ENCODE data around the gene RASAL1. TPM values are rescaled to one million over a fixed set of nuclear protein-coding genes. Genes with fewer than 3 reads are reported as not detected.

The RASAL1 gene
- total RNA-seq, 4 donors from 2014 or later, result 0.85 to 4.4 (median 3.9) TPM

DNA sequence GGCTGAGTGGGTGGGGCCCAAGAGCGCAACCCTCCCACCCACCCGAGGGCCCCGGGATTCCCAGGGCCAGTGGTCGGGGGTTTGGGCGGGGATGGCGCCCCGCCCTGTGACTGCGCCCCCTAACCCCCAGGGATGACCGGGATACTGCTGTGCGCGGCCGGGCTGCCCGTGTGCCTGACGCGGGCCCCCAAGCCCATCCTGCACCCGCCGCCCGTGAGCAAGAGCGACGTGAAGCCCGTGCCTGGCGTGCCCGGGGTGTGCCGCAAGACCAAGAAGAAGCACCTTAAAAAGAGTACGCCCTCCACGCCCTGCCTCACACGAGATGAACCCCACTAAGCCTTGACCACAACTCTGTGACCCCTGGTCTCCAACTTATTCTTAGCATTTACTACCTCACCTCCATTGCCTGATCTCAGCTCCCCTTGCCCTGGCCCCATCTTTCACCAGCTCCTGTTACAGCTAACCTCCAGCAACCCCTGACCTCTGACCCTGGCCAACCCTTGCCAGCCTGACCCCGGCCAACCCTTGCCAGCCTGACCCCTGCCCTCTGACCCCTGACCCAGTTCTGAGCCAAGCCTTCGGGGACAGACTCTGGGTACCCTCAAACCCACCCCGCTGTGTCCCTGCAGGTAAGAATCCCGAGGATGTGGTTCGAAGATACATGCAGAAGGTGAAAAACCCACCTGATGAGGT is 42.0 kb downstream of the RASAL1 start:
- H3K9me3 ChIP-seq, result no peaks in the 10 kb centered on the region
- no peak for DNase-seq
- H3K27ac ChIP-seq, result peak overlapping the region in 1 of 4 donors; percentile 44
- no peak overlapping the region for H3K4me3 ChIP-seq
- no peaks in the 10 kb centered on the region for H3K27me3 ChIP-seq
- no peak for TF ChIP-seq POLR2A (IDR thresholded peaks at IDR 0.05)
- TF ChIP-seq, protein P1, sequence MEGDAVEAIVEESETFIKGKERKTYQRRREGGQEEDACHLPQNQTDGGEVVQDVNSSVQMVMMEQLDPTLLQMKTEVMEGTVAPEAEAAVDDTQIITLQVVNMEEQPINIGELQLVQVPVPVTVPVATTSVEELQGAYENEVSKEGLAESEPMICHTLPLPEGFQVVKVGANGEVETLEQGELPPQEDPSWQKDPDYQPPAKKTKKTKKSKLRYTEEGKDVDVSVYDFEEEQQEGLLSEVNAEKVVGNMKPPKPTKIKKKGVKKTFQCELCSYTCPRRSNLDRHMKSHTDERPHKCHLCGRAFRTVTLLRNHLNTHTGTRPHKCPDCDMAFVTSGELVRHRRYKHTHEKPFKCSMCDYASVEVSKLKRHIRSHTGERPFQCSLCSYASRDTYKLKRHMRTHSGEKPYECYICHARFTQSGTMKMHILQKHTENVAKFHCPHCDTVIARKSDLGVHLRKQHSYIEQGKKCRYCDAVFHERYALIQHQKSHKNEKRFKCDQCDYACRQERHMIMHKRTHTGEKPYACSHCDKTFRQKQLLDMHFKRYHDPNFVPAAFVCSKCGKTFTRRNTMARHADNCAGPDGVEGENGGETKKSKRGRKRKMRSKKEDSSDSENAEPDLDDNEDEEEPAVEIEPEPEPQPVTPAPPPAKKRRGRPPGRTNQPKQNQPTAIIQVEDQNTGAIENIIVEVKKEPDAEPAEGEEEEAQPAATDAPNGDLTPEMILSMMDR (IDR thresholded peaks at IDR 0.05), result no peak
- H3K36me3 ChIP-seq, result no peaks in the 10 kb centered on the region
- H3K4me1 ChIP-seq, result peaks cover 0 to 27% (median 7%) of the 10 kb centered on the region in 4 donors

DNA sequence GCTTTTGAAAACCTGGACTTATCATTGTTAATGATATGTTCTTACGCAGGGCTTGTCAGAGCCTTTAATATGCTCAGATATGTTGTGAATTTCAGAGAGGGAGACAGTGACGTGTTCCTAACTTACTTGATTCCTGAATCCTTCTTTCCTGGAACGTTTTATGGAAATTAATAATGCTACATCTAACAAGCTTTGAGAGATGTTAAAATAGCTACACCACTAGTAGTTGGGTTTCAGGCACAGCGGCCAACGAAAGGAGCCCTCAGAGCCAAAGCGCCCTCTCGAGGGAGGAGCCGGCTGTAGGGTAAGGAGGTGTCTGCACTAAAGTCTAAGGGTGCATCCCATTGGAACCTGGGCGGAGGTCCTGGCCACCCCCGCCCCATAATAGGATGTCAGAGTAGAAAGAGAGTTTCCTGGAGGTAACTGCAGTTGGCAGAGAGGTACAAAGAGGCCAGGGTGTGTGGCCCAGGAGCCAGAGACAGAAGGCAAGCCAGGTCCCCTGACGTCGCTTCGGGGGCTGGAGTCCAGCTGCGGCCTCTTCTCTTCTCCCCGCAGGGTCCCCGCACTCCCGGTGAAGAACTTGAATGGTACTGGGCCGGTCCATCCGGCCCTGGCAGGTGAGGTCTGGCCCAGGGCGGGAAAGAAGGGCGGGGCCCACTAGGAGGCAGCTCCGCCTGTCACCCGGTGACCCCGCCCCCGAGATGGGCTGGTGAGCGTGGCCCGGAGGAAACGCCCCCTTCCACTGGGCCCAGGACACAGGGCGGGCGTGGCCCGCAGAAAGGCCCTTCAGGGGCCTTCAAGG is 42.8 kb downstream of the RASAL1 start:
- DNase-seq, result peak; percentile 66 to 77 (median 72)
- no peaks in the 10 kb centered on the region for H3K27me3 ChIP-seq
- H3K36me3 ChIP-seq, result no peaks in the 10 kb centered on the region
- TF ChIP-seq, protein P1 (IDR thresholded peaks at IDR 0.05), result no peak
- TF ChIP-seq POLR2A (IDR thresholded peaks at IDR 0.05), result no peak
- H3K4me1 ChIP-seq, result peaks cover 0 to 28% (median 4%) of the 10 kb centered on the region in 4 donors
- no peaks in the 10 kb centered on the region for H3K9me3 ChIP-seq
- H3K4me3 ChIP-seq, result peak overlapping the region in 1 of 4 donors; percentile 8
- H3K27ac ChIP-seq, result peak overlapping the region in 1 of 4 donors; percentile 44

DNA sequence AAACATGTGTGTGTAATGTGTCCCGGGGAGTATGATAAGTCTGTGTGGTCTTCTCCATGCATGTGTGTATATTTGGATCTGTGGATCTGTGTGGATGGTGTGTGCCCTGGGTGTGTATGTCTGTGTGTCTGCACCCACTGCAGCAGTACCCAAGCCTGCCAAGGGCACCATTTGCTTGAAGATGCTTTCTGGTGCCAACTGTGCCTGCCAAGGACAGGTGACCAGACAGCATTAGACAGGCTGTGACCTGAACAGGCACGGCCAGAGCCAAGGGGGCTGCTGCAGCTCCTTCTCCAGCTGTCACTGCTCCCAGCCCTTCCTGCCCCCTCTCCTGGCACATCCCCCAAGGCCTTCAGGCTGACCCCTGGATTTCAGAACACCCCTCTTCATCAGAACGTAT is 44.1 kb downstream of the RASAL1 start:
- Histone ChIP-seq H3K27ac (peak overlapping the region in 1 of 4 donors; percentile 42), H3K36me3 (no peaks in the 10 kb centered on the region), H3K4me3 (no peak overlapping the region), H3K4me1 (peaks cover 0 to 38% (median 9%) of the 10 kb centered on the region in 4 donors), H3K27me3 (no peaks in the 10 kb centered on the region), H3K9me3 (no peaks in the 10 kb centered on the region)
- no peak for DNase-seq
- no peak for TF ChIP-seq POLR2A (IDR thresholded peaks at IDR 0.05)
- TF ChIP-seq, protein P1 (IDR thresholded peaks at IDR 0.05), result no peak

DNA sequence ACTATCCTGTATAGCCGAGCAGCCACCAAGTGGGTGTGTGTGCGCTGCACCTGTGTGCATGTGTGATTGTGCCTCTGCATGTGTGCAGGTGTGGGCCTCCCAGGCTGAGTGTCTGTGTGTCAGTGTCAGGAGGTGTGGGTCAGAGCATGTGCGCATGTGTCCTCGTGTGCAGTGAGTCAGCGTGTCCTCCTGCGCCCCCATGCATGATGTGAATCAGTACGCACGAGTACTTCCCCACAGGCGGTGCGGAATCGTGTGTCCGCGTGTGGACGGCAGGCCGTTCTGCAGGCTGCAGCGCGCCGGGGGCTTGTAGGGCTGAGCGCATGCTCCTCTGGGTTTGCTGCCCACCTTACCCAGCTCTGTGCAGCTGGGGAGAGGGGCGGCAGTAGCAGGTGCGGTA is 44.8 kb downstream of the RASAL1 start:
- no peak overlapping the region for H3K4me3 ChIP-seq
- no peaks in the 10 kb centered on the region for H3K9me3 ChIP-seq
- no peaks in the 10 kb centered on the region for H3K27me3 ChIP-seq
- H3K4me1 ChIP-seq, result peaks cover 0 to 45% (median 13%) of the 10 kb centered on the region in 4 donors
- DNase-seq, result peak in 1 of 3 donors; percentile 41
- no peaks in the 10 kb centered on the region for H3K36me3 ChIP-seq
- TF ChIP-seq POLR2A (IDR thresholded peaks at IDR 0.05), result no peak
- TF ChIP-seq, protein P1 (IDR thresholded peaks at IDR 0.05), result no peak
- H3K27ac ChIP-seq, result peak overlapping the region in 1 of 4 donors; percentile 42

DNA sequence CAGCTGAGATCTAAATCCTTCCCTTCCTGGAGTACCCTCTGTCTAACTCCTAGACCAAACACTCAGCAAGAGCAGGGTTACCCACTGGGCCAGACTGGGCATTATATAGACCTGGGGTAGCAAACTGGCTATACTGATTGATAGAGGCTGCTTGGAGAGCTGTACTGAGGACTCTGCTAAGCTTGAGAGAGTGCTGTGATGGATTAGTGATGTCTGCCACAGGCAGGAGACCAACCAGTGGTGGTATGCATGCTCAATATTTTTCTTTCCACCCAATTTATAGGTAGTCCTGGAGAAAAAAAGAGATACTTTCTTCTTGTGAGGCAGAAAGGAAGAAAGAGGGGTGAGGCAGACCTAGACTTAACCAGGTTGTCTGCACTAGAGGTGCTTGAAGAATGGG is 45.7 kb downstream of the RASAL1 start:
- Histone ChIP-seq H3K27ac (peak overlapping the region in 3 of 4 donors; percentile 50 to 70 (median 52)), H3K27me3 (no peaks in the 10 kb centered on the region), H3K4me3 (no peak overlapping the region), H3K36me3 (no peaks in the 10 kb centered on the region), H3K9me3 (no peaks in the 10 kb centered on the region), H3K4me1 (peaks cover 0 to 54% (median 17%) of the 10 kb centered on the region in 4 donors)
- no peak for DNase-seq
- TF ChIP-seq POLR2A (IDR thresholded peaks at IDR 0.05), result no peak
- TF ChIP-seq, protein P1 (IDR thresholded peaks at IDR 0.05), result no peak

All from Peyer's patch (tissue), 4 donors.